Tibial nerve (tissue), 4 donors: ENCODE data around the gene GIMAP8. TPM values are rescaled to one million over a fixed set of nuclear protein-coding genes. Genes with fewer than 3 reads are reported as not detected.
"Not testable (repeated sequence)": the region's sequence is repeated elsewhere in the genome, so short reads cannot be mapped to it uniquely, and the experiment has no call there.

ENCODE experiments used
- DNase-seq, 2 donors: peaks; one replicate each; pipeline ENCODE4 v3.0.0-alpha.2; 2019; ENCODE audit warnings: low spot score in 2 of 2
- H3K27ac ChIP-seq, 4 donors: fragments of 200-600 bp; sonication (generic) in 3 of 4; one replicate each; pipeline ENCODE4 v1.5.1; 2017 to 2019; ENCODE audit warnings: mild to moderate bottlenecking in 1 of 4
- H3K27me3 ChIP-seq, 2 donors: fragments of 200-600 bp; sonication (generic) in 1 of 2; one replicate each; pipeline versions ENCODE4 v1.5.1 to v1.6.0; 2017 to 2019
- H3K36me3 ChIP-seq, 3 donors: fragments of 200-600 bp; sonication (generic); one replicate each; pipeline ENCODE4 v1.5.1; 2018 to 2019
- H3K4me1 ChIP-seq, 4 donors: fragments of 200-600 bp; sonication (generic) in 3 of 4; one replicate each; pipeline ENCODE4 v1.5.1; 2017 to 2019
- H3K4me3 ChIP-seq, 4 donors: fragments of 200-600 bp; sonication (generic) in 3 of 4; one replicate each; pipeline ENCODE4 v1.5.1; 2017 to 2019; ENCODE audit warnings: mild to moderate bottlenecking in 1 of 4, moderate library complexity in 1 of 4
- H3K9me3 ChIP-seq, 4 donors: fragments of 200-600 bp; sonication (generic) in 3 of 4; one replicate each; pipeline ENCODE4 v1.5.1; 2017 to 2019
- EP300 ChIP-seq, 2 donors: sonication (generic); formaldehyde crosslinking; IDR thresholded peaks; one replicate each; pipeline ENCODE4 v1.6.1; 2017; ENCODE audit warnings: antibody characterized with exemption in 2 of 2, mild to moderate bottlenecking in 1 of 2
- POLR2A ChIP-seq, 2 donors: fragments of 450-650 bp; IDR thresholded peaks; one replicate each; pipeline ENCODE4 v1.6.1; 2017; ENCODE audit warnings: antibody characterized with exemption in 2 of 2, mild to moderate bottlenecking in 2 of 2, moderate library complexity in 2 of 2
- WGBS, 2 donors: methylation state at CpG; one replicate each; pipeline ENCODE4 v1.1.5; 2018; 5-methylcytosine and 5-hydroxymethylcytosine counted together
- total RNA-seq, 4 donors: library from RNA; depleted of rRNA; stranded (reverse); fragments of >200 nt; gene quantifications; one replicate each; pipeline ENCODE4 v1.1.0, GENCODE V29; 2016
- TF ChIP-seq, protein P1 (sequence below), 5 experiments: fragments of 200-600 bp in 3 of 5; fragments of 450-650 bp in 2 of 5; sonication (generic) in 3 of 5; IDR thresholded peaks; one replicate each; pipeline ENCODE4 v1.5.1; 2016 to 2019; ENCODE audit warnings: antibody characterized with exemption in 5 of 5, mild to moderate bottlenecking in 3 of 5, moderate library complexity in 2 of 5

The GIMAP8 gene
- total RNA-seq, 4 donors from 2014 or later: 6.3 to 15.9 (median 10.4) TPM

DNA sequence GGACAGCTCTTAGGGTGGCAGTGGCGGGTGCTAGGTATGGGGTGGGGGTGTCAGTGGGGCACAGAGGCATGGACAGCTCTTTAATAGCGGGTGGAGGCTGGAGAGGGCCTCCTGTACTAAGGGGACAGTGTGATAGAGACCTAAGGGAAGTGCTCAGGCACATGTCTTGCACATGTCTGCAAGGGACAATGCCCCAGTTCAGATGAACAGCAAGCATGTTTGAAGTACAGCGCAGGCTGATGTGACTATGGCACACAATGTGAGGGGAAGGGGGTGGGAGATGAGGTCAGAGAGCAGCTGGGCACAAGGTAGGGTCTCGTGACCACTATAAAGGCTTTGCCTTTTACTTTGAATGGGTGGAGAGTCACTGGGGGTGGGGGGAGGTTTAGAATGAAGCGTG lies 3.5 kb downstream of the GIMAP8 start:
- peak overlapping the region in 1 of 4 donors; percentile 53 for H3K4me3 ChIP-seq

DNA sequence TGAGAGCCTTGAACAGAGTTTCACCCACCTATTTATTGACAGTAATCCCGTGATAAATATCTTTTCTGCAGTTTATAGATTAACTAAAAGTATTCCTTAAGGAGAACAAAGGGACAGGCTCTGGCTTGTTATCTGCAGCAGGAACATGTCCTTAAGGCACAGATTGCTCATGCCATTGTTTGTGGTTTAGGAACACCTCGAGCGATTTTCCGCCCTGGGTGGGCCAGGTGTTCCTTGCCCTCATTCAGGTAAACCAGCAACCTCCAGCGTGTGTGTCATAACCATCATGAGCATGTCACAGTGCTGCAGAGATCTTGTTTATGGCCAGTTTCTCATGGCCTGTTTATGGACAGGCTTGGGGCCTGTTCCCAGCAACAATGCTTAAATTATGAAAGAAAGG lies 6.6 kb downstream of the GIMAP8 start:
- not testable (repeated sequence) for H3K27me3 ChIP-seq, H3K4me1 ChIP-seq, H3K27ac ChIP-seq, H3K36me3 ChIP-seq, DNase-seq, H3K4me3 ChIP-seq
- H3K9me3 ChIP-seq: peaks cover 0 to 26% (median 5%) of the 10 kb centered on the region in 4 donors
- 89 to 90% methylated on average over 5 of the region's 5 CpGs for WGBS, 2 donors

More for the DNA sequence above, 3.5 kb downstream of the GIMAP8 start:
- Histone ChIP-seq H3K9me3 (peaks cover 0 to 5% (median 0%) of the 10 kb centered on the region in 4 donors), H3K27ac (no peak overlapping the region), H3K27me3 (peaks cover 0 to 4% of the 10 kb centered on the region in 2 donors), H3K4me1 (peaks cover 0 to 8% (median 7%) of the 10 kb centered on the region in 4 donors), H3K36me3 (no peaks in the 10 kb centered on the region)
- TF ChIP-seq, protein P1, sequence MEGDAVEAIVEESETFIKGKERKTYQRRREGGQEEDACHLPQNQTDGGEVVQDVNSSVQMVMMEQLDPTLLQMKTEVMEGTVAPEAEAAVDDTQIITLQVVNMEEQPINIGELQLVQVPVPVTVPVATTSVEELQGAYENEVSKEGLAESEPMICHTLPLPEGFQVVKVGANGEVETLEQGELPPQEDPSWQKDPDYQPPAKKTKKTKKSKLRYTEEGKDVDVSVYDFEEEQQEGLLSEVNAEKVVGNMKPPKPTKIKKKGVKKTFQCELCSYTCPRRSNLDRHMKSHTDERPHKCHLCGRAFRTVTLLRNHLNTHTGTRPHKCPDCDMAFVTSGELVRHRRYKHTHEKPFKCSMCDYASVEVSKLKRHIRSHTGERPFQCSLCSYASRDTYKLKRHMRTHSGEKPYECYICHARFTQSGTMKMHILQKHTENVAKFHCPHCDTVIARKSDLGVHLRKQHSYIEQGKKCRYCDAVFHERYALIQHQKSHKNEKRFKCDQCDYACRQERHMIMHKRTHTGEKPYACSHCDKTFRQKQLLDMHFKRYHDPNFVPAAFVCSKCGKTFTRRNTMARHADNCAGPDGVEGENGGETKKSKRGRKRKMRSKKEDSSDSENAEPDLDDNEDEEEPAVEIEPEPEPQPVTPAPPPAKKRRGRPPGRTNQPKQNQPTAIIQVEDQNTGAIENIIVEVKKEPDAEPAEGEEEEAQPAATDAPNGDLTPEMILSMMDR (IDR thresholded peaks at IDR 0.05): no peak
- TF ChIP-seq POLR2A (IDR thresholded peaks at IDR 0.05) (no peak), EP300 (IDR thresholded peaks at IDR 0.05) (no peak)
- WGBS, 2 donors: 82 to 85% methylated on average over 5 of the region's 5 CpGs
- no peak for DNase-seq

DNA sequence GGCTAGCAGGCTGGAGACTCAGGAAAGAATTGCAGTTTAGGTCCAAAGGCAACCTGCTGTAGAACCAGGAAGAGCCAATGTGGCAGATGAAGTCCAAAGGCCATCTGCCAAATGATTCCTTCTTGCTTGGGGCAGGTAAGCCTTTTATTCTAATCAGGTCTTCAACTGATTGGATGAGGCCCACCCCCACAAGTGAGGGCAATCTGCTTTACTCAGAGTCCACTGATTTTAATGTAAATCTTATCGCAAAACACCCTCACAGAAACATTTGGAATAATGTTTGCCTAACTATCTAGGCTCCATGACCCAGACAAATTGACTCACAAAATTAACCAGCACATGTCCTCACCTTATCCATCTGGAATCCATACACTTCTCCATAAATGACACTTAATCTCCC lies 7.8 kb downstream of the GIMAP8 start:
- no peak for TF ChIP-seq POLR2A (IDR thresholded peaks at IDR 0.05)
- no peak for TF ChIP-seq EP300 (IDR thresholded peaks at IDR 0.05)
- TF ChIP-seq, protein P1 (IDR thresholded peaks at IDR 0.05): no peak
- Histone ChIP-seq H3K4me1 (no peaks in the 10 kb centered on the region), H3K4me3 (no peak overlapping the region), H3K27ac (no peak overlapping the region), H3K27me3 (no peaks in the 10 kb centered on the region), H3K36me3 (no peaks in the 10 kb centered on the region), H3K9me3 (peaks cover 0 to 37% (median 5%) of the 10 kb centered on the region in 4 donors)
- no peak for DNase-seq
- 89 to 91% methylated on average over 1 of the region's 1 CpG for WGBS, 2 donors

DNA sequence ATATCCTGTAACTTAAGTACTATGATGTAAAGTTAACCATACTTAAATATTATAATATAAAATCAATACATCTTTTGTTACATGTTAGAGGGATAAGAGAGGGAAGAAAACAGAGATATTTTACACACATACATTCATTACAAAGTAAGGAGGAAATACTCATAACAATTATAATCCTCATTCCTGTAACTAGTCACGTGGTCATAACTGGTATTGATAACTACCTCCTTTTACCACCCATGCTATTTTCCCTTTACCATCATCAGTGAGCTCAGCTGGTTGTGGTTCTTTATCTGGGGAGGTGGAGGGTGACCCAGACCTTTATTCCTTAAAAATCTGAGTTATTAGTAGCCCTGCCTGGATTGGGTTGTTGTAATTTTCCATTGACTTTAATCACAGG lies 8.3 kb downstream of the GIMAP8 start:
- TF ChIP-seq, protein P1 (IDR thresholded peaks at IDR 0.05): no peak
- TF ChIP-seq POLR2A (IDR thresholded peaks at IDR 0.05): no peak
- TF ChIP-seq EP300 (IDR thresholded peaks at IDR 0.05): no peak
- Histone ChIP-seq H3K27ac (no peak overlapping the region), H3K4me3 (no peak overlapping the region), H3K27me3 (no peaks in the 10 kb centered on the region), H3K9me3 (peaks cover 0 to 42% (median 5%) of the 10 kb centered on the region in 4 donors), H3K4me1 (no peaks in the 10 kb centered on the region), H3K36me3 (no peaks in the 10 kb centered on the region)
- 72 to 80% methylated on average over 1 of the region's 1 CpG for WGBS, 2 donors
- DNase-seq: no peak

DNA sequence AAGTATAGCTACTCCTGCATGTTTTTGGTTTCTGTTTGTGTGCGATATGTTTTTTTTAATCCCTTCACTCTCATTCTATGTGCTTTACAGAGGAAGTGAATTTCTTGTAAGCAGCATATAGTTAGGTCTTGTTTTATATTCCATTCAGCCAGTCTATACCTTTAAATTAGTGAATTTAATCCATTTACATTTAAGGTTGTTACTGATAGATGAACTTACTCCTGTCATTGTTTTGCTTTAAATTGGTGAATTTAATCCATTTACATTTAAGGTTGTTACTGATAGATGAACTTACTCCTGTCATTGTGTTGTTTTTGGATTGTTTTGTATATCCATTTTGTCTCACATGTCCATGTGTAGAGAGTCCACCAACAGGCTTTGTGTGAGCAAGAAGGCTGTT lies 11.1 kb downstream of the GIMAP8 start:
- WGBS, 2 donors: 98 to 100% methylated on average over 1 of the region's 1 CpG
- TF ChIP-seq, protein P1 (IDR thresholded peaks at IDR 0.05): no peak
- TF ChIP-seq POLR2A (IDR thresholded peaks at IDR 0.05) (no peak), EP300 (IDR thresholded peaks at IDR 0.05) (no peak)

DNA sequence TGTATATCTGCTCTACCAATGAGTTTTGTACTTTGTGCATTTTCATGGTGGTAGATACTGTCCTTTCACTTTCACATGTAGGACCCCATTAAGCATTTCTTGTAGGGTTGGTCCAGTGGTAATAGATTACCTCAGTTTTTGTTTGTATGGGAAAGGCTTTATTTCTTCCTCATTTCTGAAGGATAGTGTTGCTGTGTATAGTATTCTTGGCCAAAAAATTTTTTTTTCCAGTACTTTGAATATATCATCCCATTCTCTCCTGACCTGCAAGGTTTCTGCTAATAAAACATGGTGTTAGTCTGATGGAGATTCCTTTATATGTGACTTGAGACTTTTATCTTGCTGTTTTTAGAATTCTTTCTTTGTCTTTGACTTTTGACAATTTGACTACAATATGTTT lies 12.0 kb downstream of the GIMAP8 start:
- Histone ChIP-seq H3K9me3 (peaks cover 0 to 39% (median 5%) of the 10 kb centered on the region in 4 donors), H3K36me3 (no peaks in the 10 kb centered on the region), H3K27ac (no peak overlapping the region), H3K27me3 (no peaks in the 10 kb centered on the region), H3K4me1 (peaks cover 0 to 5% (median 0%) of the 10 kb centered on the region in 4 donors), H3K4me3 (no peak overlapping the region)
- DNase-seq: no peak
- TF ChIP-seq POLR2A (IDR thresholded peaks at IDR 0.05) (no peak), EP300 (IDR thresholded peaks at IDR 0.05) (no peak)
- TF ChIP-seq, protein P1 (IDR thresholded peaks at IDR 0.05): no peak

More for the DNA sequence above, 11.1 kb downstream of the GIMAP8 start:
- Histone ChIP-seq H3K27ac (no peak overlapping the region), H3K27me3 (no peaks in the 10 kb centered on the region), H3K4me3 (no peak overlapping the region), H3K4me1 (peaks cover 0 to 2% (median 0%) of the 10 kb centered on the region in 4 donors), H3K36me3 (no peaks in the 10 kb centered on the region), H3K9me3 (peaks cover 0 to 44% (median 5%) of the 10 kb centered on the region in 4 donors)
- DNase-seq: no peak
